ENCODE data around the gene STX18. TPM values are rescaled to one million over a fixed set of nuclear protein-coding genes. Genes with fewer than 3 reads are reported as not detected.

The STX18 gene
- total RNA-seq, 2 donors from 2014 or later: 31.4 to 31.8 TPM

- no peak overlapping the region for H3K4me3 ChIP-seq
Measured at GRCh38 chr4:4430492-4431195, 111.2 kb downstream of the STX18 start.

GRCh38 chr4:4428966-4429875, 112.6 kb downstream of the STX18 start:
- no peaks in the 10 kb centered on the region for H3K9me3 ChIP-seq
- no peak overlapping the region for H3K27ac ChIP-seq
- H3K27me3 ChIP-seq: no peaks in the 10 kb centered on the region
- intact Hi-C loops (cut with DNase I): no loop called here
- no peak for DNase-seq
- no peaks in the 10 kb centered on the region for H3K4me1 ChIP-seq
- no peaks in the 10 kb centered on the region for H3K36me3 ChIP-seq
- no peak overlapping the region for H3K9ac ChIP-seq (ENCODE audit: low read depth in 2 of 2, low read length in 2 of 2)
- no peak overlapping the region for H3K4me3 ChIP-seq
- no peak for TF ChIP-seq CTCF (IDR thresholded peaks at IDR 0.05)

More at GRCh38 chr4:4430492-4431195, 111.2 kb downstream of the STX18 start:
- peak; percentile 29 for DNase-seq
- Histone ChIP-seq H3K36me3 (no peaks in the 10 kb centered on the region), H3K9me3 (no peaks in the 10 kb centered on the region), H3K4me1 (no peaks in the 10 kb centered on the region), H3K9ac (ENCODE audit: low read depth in 2 of 2, low read length in 2 of 2) (no peak overlapping the region), H3K27me3 (no peaks in the 10 kb centered on the region), H3K27ac (no peak overlapping the region)
- peak; percentile 49 for TF ChIP-seq CTCF (IDR thresholded peaks at IDR 0.05)
- intact Hi-C loops (cut with DNase I): no loop called here

GRCh38 chr4:4427886-4428285, 114.0 kb downstream of the STX18 start:
- DNase-seq: no peak
- intact Hi-C loops (cut with DNase I): no loop called here
- no peaks in the 10 kb centered on the region for H3K36me3 ChIP-seq
- no peak overlapping the region for H3K9ac ChIP-seq (ENCODE audit: low read depth in 2 of 2, low read length in 2 of 2)
- H3K27me3 ChIP-seq: no peaks in the 10 kb centered on the region
- no peaks in the 10 kb centered on the region for H3K4me1 ChIP-seq
- H3K9me3 ChIP-seq: no peaks in the 10 kb centered on the region
- no peak for TF ChIP-seq CTCF (IDR thresholded peaks at IDR 0.05)
- H3K4me3 ChIP-seq: no peak overlapping the region
- no peak overlapping the region for H3K27ac ChIP-seq

- H3K27me3 ChIP-seq: no peaks in the 10 kb centered on the region
- no peak overlapping the region for H3K27ac ChIP-seq
- no peak for TF ChIP-seq CTCF (IDR thresholded peaks at IDR 0.05)
- no peak overlapping the region for H3K9ac ChIP-seq (ENCODE audit: low read depth in 2 of 2, low read length in 2 of 2)
- H3K4me1 ChIP-seq: no peaks in the 10 kb centered on the region
- no peaks in the 10 kb centered on the region for H3K36me3 ChIP-seq
- no peak for DNase-seq
- no peak overlapping the region for H3K4me3 ChIP-seq
- H3K9me3 ChIP-seq: no peaks in the 10 kb centered on the region
- intact Hi-C loops (cut with DNase I): no loop called here
Measured at GRCh38 chr4:4427121-4427870, 114.6 kb downstream of the STX18 start.

GRCh38 chr4:4426511-4427120, 115.2 kb downstream of the STX18 start:
- no peaks in the 10 kb centered on the region for H3K9me3 ChIP-seq
- H3K9ac ChIP-seq (ENCODE audit: low read depth in 2 of 2, low read length in 2 of 2): no peak overlapping the region
- no peaks in the 10 kb centered on the region for H3K4me1 ChIP-seq
- intact Hi-C loops (cut with DNase I): no loop called here
- no peak overlapping the region for H3K27ac ChIP-seq
- no peak for DNase-seq
- no peak overlapping the region for H3K4me3 ChIP-seq
- H3K36me3 ChIP-seq: no peaks in the 10 kb centered on the region
- no peaks in the 10 kb centered on the region for H3K27me3 ChIP-seq
- no peak for TF ChIP-seq CTCF (IDR thresholded peaks at IDR 0.05)

Measured in colonic mucosa (tissue), 4 donors.